OCI-LY3 (cell line): ENCODE measurements around the gene PRR15.

Experiments used
- EZH2phosphoT487 ChIP-seq: fragments of 200-600 bp; shearing (Covaris generic); IDR thresholded peaks from 2 replicates; pipeline ENCODE4 v1.6.1; 2018; ENCODE audit warnings: antibody characterized with exemption, mixed run types, low read depth
- TF ChIP-seq, protein P1 (sequence below): fragments of 200-600, 300-600 bp; sonication (generic); IDR thresholded peaks from 2 replicates; pipeline ENCODE4 v1.5.1; 2014; ENCODE audit warnings: antibody characterized with exemption, low read length, low read depth

GRCh38 chr7:29539471-29539870 is 24.2 kb upstream of the PRR15 start:
- TF ChIP-seq, protein P1, sequence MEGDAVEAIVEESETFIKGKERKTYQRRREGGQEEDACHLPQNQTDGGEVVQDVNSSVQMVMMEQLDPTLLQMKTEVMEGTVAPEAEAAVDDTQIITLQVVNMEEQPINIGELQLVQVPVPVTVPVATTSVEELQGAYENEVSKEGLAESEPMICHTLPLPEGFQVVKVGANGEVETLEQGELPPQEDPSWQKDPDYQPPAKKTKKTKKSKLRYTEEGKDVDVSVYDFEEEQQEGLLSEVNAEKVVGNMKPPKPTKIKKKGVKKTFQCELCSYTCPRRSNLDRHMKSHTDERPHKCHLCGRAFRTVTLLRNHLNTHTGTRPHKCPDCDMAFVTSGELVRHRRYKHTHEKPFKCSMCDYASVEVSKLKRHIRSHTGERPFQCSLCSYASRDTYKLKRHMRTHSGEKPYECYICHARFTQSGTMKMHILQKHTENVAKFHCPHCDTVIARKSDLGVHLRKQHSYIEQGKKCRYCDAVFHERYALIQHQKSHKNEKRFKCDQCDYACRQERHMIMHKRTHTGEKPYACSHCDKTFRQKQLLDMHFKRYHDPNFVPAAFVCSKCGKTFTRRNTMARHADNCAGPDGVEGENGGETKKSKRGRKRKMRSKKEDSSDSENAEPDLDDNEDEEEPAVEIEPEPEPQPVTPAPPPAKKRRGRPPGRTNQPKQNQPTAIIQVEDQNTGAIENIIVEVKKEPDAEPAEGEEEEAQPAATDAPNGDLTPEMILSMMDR, result no peak
- no peak for TF ChIP-seq EZH2phosphoT487
